Fibroblast of skin of left quadriceps (primary cell): ENCODE results near the gene RAB15.

Source experiments
- DNase-seq, 2 experiments: peaks; one replicate each; pipeline ENCODE4 v3.0.0-alpha.2; 2013; ENCODE audit warnings: low read depth in 2 of 2

The RAB15 gene

DNA sequence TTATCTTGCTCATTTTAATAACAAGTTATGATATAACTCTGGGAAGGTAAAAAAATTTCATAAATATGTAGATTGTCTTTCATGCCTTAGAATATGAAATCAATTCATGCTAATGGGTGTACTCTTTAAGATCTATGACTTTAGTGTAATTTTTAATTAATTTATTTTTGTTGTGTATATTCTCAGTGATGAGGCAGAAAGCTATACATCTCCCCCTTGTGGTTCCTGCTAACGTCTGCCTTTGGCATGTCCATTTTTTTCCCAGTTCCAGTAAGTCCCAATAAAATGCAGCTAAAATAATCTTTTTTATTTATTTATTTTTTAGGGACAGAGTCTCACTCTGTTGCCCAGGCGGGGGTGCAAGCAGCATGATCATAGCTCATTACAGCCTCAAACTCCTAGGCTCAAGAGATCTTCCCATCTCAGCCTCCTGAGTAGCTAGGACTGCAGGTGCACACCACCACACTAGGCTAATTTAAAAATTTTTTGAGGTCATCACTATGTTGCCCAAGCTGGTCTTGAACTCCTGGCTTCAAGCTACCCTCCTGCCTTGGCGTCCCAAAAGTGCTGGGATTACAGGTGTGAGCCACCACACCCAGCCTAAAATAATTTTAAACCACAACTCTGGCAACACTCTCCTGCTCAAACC is 61.2 kb downstream of the RAB15 start:
- DNase-seq = no peak

- no peak for DNase-seq
Measured at GRCh38 chr14:64906022-64906421, 66.1 kb downstream of the RAB15 start.

- no peak for DNase-seq
Measured at GRCh38 chr14:64899958-64900357, 72.2 kb downstream of the RAB15 start.
